HG03066 (cell line): ENCODE data around the gene RMRP.

Experiments
- ATAC-seq: cut with Tn5 transposase; IDR thresholded peaks from one replicate; pipeline ENCODE4 v1.9.1; 2021; ENCODE audit warnings: low read depth; ENCODE audit not compliant: unreplicated experiment

RMRP gene

DNA sequence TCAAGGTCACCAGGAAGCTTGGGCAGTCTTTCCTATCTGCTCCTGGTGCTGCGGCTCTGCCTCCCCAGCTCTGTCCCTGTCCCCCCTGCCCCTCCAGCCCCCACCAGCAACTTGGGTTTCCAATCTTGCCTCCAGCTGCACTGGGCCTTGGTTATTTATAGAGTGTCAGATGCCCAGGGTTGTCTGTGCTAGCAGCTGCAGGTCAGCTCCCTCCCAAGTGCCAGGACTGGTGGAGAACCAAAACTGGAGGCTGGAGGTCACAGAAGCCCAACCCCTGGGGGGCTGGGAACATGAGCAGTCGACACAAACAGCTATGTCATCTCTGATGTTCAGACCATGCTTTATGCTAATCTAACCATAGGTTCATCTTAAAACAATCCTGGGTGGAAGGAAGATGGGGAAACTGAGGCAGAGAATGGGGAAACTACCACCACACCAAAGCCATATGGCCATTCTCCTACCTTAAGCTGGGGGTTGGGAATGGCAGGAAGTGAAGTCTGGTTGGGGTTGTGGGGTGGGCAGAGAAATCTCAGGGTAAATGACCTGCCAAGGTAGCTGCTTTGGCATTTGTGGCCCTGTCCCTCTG lies 30.2 kb upstream of the RMRP start:
- ATAC-seq, result no peak

DNA sequence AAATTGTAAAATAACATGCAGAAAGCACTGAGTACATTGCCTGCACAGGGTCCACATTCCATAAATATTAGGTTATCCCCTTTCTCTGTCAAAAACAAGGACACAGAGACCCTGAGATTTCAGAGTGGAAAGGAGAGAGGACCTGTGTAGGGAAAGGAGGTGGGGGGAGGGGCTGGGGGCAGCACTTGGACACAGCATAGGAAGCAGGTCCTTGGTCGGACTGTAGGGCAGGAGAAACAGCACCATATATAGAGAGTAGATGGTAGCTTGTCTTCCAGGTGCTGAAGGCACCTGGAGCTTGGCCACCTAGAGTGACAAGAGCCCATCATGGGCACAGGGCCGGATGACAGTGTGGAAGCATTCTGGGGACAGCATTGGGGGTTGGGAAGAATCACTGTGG lies 29.5 kb upstream of the RMRP start:
- ATAC-seq, result no peak

DNA sequence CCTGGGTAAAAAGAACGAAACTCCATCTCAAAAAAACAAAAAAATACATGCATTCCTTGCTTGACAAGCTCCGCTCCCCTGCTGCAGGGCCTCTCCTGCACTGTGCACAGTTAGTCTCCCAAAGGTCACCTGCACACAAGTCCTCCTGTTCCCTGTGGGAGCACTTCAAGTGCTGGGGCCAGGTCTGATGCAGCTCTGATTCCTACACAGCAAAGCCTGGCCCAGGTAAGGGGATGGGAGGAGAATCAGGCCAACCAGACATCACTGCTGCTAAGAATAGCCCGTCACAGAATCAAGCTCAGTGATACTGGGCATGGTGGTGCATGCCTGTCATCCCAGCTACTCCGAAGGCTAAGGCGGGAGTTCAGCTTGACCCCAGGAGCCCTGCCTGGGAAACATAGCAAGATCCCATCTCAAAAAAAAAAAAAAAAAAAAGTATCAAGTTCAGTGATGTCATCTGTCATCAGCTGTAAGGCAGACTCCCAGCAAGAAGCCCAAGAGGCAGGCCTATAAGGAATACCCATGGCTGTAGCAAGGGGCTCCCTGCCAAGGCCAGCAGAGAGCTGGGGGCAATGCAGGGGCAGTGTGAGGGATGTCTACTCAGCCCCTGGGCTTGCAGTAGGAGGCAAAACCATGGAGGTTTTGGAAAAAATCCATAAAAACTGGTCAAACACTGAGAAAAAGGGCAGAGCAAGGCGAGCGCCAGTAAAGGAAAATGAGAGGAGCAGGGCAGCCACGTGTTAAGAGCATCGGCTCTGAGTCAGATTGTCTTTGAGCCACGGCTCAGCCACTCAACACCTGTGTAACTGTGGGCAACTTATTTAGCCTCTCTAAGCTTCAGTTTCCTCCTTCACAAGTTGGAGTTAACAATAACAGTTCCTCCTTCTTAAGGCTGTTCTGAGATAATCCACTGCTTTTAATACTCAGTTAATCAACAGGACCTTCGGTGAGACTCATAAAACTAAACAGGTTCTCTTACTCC lies 28.7 kb upstream of the RMRP start:
- no peak for ATAC-seq

DNA sequence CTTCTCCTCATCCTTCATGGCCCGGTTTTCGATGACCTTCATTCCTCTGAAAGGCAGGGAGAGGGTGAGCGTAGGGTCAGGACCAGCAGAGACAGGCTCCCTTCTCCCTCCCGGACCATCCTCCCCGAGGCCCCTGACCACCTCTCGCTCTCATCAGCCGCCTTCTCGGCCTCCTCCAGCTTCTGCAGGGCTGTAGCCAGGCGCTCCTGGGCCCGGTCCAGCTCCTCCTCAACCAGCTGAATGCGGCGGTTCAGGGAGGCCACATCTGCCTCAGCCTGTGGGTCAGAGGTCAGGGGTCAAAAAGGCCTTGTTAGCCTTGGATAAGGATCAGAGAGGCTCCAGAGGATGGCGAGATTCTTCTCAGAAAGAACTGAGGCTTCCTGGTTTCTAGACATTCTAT lies 27.7 kb upstream of the RMRP start:
- ATAC-seq, result no peak

DNA sequence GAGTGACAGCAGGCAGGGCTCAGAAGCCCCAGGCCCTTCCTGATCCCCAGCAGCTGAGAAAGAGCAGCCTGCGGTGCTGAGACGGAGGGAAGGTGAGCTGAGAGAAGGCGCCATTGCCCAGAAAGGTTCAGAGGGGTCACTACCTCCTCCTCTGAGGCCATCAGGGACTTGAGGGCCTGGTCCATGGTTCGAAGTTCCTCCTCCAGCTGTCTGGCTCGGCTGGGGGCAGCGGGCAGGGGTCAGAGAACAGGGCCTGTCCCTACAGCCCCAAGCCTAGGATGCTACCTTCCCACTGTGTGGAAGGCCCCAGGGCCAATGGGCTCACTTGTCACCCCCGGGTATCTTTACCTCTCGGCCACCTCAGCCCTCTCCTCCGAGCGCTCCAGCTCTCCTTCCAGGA lies 27.1 kb upstream of the RMRP start:
- no peak for ATAC-seq

DNA sequence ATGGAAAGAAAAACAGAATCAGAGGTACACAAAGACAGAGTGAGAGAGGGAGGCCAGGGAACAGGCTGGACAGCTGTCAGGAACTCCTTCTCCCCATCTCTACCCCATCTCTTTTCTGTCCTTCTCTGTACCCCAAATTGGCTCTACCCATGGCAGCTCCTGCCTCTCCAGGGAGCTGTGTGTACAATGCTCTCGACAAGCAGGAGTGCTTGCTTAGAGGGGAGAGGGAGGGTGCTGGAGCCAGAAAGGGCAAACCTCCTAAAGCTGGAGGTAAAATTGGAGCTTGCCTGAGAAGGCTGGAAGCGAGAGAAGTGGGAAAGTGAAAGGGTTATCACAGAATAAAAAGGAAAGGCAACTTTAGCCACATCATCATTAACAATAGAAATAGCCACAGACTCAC lies 25.5 kb upstream of the RMRP start:
- ATAC-seq, result no peak

DNA sequence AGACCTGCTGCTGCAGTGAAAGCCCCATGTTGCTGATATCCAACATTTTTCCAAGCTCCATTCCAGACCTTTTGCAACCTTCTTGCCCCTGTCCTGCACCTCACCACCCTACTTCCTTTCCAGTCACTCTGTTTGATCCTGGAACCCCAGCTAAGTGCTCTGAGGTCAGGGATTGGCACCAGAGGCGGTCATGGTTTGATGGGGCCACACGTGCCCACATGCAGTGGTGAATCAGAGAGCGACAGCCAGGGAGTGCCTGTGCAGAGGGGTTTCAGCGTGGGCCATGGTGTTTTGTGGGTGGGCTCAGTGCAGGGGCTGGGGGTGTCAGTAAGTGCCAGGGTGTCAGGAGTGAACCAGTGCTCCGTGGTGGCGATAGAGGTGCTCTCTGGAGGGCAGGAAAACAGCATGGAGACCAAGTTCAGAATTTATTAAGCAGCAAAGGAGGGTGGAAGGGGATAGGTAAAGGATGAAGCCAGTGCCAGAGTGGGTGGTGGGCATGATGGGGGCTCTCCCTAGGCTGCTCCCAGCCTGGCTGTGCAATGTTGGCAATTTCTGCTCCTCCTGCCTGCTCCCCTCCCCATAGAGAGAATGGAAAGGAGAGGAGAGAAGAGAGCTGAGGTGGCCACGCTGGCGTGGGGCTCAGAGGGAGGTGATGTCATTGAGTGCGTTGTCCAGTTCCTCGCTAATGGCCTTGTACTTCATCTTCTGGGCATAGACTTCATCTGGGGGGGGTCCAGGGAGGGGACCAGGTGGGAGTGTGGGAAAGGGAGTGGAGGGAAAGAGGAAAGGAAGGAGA lies 24.9 kb upstream of the RMRP start:
- ATAC-seq, result no peak

DNA sequence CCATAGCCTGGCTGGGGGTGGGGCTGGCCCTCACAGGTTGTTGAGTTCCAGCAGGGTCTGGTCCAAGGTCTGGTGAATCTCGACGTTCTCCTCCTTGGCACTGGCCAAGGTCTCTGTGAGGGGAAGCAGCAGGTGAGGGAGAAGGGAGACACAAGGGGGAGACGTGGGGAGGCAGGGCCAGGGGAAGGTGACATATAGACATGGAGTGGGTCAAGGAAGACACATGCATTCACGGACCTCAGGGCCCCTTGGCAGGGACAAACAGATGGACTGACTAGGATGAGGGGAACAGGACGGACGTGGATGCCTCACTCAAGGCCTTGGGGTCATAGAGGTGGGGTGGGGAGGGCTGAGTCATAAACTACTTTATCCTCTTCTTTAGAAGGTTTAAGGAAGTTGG lies 24.2 kb upstream of the RMRP start:
- ATAC-seq, result no peak

DNA sequence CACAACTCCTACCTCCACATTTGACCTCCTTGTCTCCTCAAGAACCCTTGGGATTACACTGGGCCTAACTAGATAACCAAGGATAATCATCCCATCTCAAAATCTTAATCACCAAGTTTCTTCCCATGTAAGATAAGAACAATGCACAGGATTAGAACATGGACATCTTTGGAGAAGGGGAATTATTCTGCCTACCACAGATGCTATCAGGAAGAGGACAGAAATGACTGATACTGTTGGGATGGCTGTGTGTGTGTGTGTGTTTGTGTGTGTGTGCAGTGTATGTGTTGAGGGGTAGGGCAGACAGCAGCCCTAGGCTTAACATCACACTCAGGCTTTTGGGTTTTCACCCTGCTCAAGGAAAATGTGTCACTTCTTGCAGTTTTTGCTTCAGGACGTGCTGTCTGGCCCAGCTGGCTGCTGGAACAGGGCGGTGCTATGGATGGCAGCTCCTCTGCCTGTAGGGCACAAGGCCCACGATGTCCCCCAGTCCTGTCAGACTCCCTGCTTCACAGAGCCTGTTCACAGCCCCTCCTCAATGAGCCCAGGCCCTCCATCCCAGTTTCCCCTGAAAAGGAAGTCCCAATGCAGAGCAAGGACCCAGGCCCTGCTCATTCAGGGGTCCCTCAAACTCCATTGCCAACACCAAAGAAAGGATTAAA lies 23.7 kb upstream of the RMRP start:
- ATAC-seq, result no peak

DNA sequence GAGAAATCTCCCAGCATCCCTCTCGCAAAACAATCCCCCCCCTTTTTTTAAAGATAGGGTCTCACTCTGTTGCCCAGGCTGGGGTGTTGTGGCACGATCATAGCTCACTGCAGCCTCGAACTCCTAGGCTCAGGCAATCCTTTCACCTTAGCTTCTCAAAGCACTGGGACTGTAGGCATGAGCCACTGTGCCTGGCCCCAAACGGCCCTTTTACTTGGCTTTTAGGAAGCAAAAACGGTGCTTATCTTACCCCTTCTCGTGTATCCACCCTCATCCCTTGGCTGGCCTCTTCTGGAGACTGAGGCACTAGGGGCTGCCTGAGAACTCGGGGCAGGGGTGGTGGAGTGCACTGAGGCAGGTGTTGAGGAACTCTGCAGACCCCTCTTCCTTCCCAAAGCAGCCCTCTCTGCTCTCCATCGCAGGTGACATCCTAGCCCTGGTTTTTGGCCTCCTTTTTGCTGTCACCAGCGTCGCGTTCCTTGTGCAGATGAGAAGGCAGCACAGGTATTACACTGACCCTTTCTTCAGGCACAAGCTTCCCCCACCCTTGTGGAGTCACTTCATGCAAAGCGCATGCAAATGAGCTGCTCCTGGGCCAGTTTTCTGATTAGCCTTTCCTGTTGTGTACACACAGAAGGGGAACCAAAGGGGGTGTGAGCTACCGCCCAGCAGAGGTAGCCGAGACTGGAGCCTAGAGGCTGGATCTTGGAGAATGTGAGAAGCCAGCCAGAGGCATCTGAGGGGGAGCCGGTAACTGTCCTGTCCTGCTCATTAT lies 22.7 kb upstream of the RMRP start:
- no peak for ATAC-seq

DNA sequence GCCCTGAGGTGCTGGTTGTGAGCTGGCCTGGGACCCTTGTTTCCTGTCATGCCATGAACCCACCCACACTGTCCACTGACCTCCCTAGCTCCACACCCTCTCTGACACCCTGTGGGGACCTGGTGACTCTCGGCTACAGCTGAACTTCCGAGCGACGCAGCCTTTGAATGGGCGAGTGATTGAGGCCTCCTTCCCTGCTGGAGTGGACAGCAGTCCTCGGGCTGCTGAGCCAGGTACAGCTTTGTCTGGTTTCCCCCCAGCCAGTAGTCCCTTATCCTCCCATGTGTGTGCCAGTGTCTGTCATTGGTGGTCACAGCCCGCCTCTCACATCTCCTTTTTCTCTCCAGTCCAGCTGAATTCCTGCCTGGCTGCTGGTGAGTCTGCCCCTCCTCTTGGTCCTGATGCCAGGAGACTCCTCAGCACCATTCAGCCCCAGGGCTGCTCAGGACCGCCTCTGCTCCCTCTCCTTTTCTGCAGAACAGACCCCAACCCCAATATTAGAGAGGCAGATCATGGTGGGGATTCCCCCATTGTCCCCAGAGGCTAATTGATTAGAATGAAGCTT lies 22.0 kb upstream of the RMRP start:
- ATAC-seq, result no peak

DNA sequence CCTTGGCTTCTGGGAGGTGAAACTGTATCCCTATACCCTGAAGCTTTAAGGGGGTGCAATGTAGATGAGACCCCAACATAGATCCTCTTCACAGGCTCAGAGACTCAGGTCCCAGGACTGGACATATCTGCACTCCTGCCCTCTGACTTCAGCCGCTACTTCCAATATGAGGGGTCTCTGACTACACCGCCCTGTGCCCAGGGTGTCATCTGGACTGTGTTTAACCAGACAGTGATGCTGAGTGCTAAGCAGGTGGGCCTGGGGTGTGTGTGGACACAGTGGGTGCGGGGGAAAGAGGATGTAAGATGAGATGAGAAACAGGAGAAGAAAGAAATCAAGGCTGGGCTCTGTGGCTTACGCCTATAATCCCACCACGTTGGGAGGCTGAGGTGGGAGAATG lies 21.3 kb upstream of the RMRP start:
- ATAC-seq, result no peak

DNA sequence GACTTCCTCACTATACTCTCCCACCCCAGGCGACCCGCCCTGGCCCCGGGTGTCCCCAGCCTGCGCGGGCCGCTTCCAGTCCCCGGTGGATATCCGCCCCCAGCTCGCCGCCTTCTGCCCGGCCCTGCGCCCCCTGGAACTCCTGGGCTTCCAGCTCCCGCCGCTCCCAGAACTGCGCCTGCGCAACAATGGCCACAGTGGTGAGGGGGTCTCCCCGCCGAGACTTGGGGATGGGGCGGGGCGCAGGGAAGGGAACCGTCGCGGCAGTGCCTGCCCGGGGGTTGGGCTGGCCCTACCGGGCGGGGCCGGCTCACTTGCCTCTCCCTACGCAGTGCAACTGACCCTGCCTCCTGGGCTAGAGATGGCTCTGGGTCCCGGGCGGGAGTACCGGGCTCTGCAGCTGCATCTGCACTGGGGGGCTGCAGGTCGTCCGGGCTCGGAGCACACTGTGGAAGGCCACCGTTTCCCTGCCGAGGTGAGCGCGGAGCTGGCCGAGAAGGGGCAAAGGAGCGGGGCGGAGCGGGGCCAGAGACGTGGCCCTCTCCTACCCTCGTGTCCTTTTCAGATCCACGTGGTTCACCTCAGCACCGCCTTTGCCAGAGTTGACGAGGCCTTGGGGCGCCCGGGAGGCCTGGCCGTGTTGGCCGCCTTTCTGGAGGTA lies 18.0 kb upstream of the RMRP start:
- ATAC-seq, result no peak

DNA sequence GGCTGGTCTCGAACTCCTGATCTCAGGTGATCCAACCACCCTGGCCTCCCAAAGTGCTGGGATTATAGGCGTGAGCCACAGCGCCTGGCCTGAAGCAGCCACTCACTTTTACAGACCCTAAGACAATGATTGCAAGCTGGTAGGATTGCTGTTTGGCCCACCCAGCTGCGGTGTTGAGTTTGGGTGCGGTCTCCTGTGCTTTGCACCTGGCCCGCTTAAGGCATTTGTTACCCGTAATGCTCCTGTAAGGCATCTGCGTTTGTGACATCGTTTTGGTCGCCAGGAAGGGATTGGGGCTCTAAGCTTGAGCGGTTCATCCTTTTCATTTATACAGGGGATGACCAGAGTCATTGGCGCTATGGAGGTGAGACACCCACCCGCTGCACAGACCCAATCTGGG lies 17.4 kb upstream of the RMRP start:
- ATAC-seq, result no peak

DNA sequence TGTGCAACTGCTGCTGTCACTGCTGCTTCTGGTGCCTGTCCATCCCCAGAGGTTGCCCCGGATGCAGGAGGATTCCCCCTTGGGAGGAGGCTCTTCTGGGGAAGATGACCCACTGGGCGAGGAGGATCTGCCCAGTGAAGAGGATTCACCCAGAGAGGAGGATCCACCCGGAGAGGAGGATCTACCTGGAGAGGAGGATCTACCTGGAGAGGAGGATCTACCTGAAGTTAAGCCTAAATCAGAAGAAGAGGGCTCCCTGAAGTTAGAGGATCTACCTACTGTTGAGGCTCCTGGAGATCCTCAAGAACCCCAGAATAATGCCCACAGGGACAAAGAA lies 16.2 kb upstream of the RMRP start:
- ATAC-seq, result no peak

DNA sequence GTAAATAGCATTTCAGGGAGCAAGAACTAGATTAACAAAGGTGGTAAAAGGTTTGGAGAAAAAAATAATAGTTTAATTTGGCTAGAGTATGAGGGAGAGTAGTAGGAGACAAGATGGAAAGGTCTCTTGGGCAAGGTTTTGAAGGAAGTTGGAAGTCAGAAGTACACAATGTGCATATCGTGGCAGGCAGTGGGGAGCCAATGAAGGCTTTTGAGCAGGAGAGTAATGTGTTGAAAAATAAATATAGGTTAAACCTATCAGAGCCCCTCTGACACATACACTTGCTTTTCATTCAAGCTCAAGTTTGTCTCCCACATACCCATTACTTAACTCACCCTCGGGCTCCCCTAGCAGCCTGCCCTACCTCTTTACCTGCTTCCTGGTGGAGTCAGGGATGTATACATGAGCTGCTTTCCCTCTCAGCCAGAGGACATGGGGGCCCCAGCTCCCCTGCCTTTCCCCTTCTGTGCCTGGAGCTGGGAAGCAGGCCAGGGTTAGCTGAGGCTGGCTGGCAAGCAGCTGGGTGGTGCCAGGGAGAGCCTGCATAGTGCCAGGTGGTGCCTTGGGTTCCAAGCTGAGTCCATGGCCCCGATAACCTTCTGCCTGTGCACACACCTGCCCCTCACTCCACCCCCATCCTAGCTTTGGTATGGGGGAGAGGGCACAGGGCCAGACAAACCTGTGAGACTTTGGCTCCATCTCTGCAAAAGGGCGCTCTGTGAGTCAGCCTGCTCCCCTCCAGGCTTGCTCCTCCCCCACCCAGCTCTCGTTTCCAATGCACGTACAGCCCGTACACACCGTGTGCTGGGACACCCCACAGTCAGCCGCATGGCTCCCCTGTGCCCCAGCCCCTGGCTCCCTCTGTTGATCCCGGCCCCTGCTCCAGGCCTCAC lies 15.6 kb upstream of the RMRP start, which contains the start of gene CA9:
Gene CA9, plus strand, starts transcription at position 797 of the 893 bp plus-strand sequence. Its CDS starts 32 bp downstream, at position 829.
- no peak for ATAC-seq

DNA sequence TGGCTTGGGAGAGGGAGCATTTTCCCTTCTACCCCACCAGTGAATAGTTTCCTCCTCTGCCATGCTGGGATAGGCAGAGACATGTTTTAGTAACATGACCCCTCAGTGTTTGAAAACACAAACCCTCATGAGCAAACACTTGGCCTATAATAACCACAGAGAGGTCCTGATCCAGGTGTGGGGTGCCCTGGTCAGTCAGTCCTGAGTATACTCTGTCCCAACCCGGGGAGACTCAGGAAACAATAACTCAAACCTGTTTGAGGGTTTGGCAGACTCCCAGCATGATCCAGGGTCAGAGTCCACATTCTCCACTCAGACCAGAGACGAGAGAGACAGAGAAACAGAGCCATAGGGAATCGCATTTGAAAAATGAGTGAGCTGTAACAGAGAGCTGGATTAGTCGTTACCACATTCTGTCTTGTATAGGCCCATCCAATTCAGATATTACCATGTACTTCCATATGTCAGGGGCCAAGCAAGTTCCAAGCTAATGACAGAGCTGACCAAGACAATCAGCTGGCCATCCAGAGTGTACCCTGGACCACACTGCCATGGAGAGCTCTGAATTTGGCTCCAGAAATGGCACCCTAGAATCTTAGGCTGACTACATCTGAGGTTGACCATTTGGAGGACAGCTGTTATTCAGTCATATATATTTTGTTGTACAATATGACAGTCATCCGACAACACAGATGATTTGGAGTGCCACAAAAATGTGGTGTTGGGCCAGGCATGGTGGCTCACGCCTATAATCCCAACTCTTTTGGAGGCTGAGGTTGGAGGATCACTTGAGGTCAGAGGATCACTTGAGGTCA lies 11.7 kb upstream of the RMRP start:
- no peak for ATAC-seq
